ENCODE measurements around the gene SP4.
A peak's percentile ranks its signal among the peaks of the same experiment; 100 is the strongest.

The SP4 gene

DNA sequence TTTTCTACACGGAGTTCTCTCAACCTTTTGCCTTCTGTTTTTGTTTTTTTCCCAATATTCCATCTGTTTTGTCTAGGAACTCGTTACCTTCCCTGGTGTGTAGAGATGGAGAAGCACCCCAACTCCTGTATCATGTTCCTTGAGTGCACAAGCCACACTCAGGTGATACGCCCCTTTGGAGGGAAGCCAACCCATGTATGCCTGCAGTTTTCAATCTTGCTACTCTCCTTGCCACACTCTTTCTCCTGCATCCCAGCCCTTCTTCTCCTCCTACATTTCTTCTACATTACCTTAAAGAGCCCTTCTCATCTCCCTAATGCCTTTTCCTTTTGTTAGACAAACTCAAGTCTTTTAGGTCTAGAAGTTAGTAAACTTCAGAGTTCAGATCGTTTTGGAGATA lies 10.2 kb upstream of the SP4 start:
- POLR2A ChIA-PET: no interaction called here
- no peak for DNase-seq (ENCODE audit: extremely low spot score)
- no peak for TF ChIP-seq CTBP1 (IDR thresholded peaks at IDR 0.05; ENCODE audit: borderline replicate concordance)
- no peak for TF ChIP-seq SP1 (IDR thresholded peaks at IDR 0.05)
- no peak for TF ChIP-seq L3MBTL2 (conservative IDR thresholded peaks at IDR 0.05)
- no peak for TF ChIP-seq ZNF384 (IDR thresholded peaks at IDR 0.05)
- no peak for TF ChIP-seq FOXK2 (IDR thresholded peaks at IDR 0.05)
- no peak for TF ChIP-seq FOXA1 (IDR thresholded peaks at IDR 0.05)
- no peak for TF ChIP-seq FOXM1 (IDR thresholded peaks at IDR 0.05; ENCODE audit: borderline replicate concordance)
- no peak for TF ChIP-seq TARDBP (IDR thresholded peaks at IDR 0.05)
- no peak for TF ChIP-seq HDGF (IDR thresholded peaks at IDR 0.05; ENCODE audit: borderline replicate concordance)
- no peak for TF ChIP-seq ARNT (IDR thresholded peaks at IDR 0.05)
- no peak for TF ChIP-seq LEF1 (IDR thresholded peaks at IDR 0.05; ENCODE audit: borderline replicate concordance)
- CTCF ChIA-PET: no interaction called here

DNA sequence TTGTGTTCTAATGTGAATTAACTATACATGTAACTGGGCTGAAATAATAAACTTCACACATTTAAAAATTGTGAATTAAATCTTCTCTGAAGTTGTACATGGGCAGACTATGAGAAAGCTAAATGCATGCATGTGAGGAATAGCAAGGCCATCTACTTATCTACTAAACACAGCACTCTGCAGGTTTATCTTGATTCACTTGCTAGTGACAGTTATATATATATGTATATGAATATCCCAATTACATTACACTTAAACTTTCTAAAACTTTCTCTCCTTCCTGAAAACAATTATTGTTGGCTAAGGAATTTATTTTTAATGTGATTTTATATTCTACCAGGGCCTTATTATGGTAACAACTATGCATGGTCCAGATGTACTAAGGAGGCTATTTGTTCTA lies 5.1 kb upstream of the SP4 start:
- DNase-seq (ENCODE audit: extremely low spot score): no peak
- POLR2A ChIA-PET: no interaction called here
- TF ChIP-seq TARDBP (IDR thresholded peaks at IDR 0.05): no peak
- no peak for TF ChIP-seq FOXK2 (IDR thresholded peaks at IDR 0.05)
- TF ChIP-seq LEF1 (IDR thresholded peaks at IDR 0.05; ENCODE audit: borderline replicate concordance): no peak
- TF ChIP-seq BHLHE40 (IDR thresholded peaks at IDR 0.05; ENCODE audit: borderline replicate concordance): no peak
- no peak for TF ChIP-seq PKNOX1 (IDR thresholded peaks at IDR 0.05)
- no peak for TF ChIP-seq HDGF (IDR thresholded peaks at IDR 0.05; ENCODE audit: borderline replicate concordance)
- no peak for TF ChIP-seq SP1 (IDR thresholded peaks at IDR 0.05)
- no peak for TF ChIP-seq FOXA1 (IDR thresholded peaks at IDR 0.05)
- no peak for TF ChIP-seq NFRKB (IDR thresholded peaks at IDR 0.05)
- no peak for TF ChIP-seq ARNT (IDR thresholded peaks at IDR 0.05)
- TF ChIP-seq SUZ12 (IDR thresholded peaks at IDR 0.05): no peak
- TF ChIP-seq L3MBTL2 (conservative IDR thresholded peaks at IDR 0.05): no peak
- no peak for TF ChIP-seq ZNF384 (IDR thresholded peaks at IDR 0.05)
- TF ChIP-seq CTBP1 (IDR thresholded peaks at IDR 0.05; ENCODE audit: borderline replicate concordance): no peak
- CTCF ChIA-PET: no interaction called here

DNA sequence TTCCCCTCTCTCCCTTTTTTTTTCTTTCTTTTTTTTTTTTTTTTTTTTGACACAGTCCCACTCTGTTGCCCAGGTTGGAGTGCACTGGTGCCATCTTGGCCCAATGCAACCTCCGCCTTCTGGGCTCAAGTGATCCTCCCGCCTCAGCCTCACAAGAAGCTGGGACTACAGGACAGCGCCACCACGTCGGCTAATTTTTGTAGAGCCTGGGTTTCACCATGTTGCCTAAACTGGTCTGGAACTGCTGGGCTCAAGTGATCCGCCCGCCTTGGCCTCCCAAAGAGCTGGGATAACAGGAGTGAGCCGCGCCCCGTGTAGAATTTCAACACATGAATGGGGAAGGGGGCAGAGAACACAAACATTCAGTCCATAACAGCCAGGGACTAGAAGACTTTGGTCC lies 2.6 kb upstream of the SP4 start:
- TF ChIP-seq LEF1 (IDR thresholded peaks at IDR 0.05; ENCODE audit: borderline replicate concordance) (no peak), FOXA1 (IDR thresholded peaks at IDR 0.05) (no peak), NFRKB (IDR thresholded peaks at IDR 0.05) (no peak), FOXK2 (IDR thresholded peaks at IDR 0.05) (no peak), TARDBP (IDR thresholded peaks at IDR 0.05) (no peak), L3MBTL2 (conservative IDR thresholded peaks at IDR 0.05) (no peak), BHLHE40 (IDR thresholded peaks at IDR 0.05; ENCODE audit: borderline replicate concordance) (no peak)
- no peak for DNase-seq (ENCODE audit: extremely low spot score)
- ChIA-PET POLR2A (no interaction called here), CTCF (no interaction called here)

DNA sequence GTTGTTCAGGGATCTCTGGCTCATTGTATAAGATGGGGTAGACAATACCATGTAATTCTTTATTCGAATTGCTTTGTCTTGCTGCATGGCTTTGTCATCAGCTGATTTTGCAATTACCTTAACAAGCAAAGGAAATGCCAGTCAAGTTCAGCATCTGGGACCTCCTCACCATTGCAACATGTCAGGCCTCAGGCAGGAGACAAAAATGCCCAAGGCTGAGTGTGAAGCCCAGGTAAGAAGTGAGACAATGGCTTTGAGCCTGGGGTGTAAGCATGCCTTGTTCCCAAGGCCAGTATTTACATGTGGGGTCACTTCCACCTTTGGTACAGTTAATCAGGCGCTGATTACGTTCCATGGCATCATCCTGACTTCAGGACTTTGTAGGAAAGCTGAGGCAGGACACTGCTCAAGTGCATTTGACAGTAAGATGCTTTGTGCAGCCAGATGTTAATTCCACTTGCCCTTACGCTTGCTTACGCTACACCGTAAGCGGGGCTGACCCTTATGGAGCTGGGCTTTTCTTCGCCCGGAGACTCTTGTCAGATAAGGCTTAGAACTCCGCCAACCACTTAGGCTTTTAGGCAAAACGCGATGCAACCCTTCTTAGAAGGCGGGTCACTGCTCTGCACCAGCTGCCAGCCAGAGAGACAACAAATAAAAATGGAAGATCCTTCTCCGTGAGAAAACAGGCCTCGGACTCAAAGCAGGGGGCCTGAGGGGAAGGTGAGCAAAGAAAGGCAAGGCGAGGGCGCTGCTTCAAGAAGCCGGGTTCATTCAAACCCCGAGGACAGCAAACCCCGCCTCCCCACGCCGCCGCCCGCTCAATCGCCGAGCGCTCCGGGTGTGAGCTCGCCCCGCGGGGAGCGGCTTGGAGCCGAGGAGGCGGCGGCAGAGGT lies 1.3 kb upstream of the SP4 start:
- CTCF ChIA-PET: no interaction called here
- POLR2A ChIA-PET: interaction anchor here (1.7 to 2.1 kb wide), 2 partner anchors 13 to 164 kb away, joined by 5 to 12 read pairs; no protein-coding TSS in a partner anchor
- TF ChIP-seq FOXM1 (IDR thresholded peaks at IDR 0.05; ENCODE audit: borderline replicate concordance): no peak
- no peak for TF ChIP-seq ZNF384 (IDR thresholded peaks at IDR 0.05)
- TF ChIP-seq L3MBTL2 (conservative IDR thresholded peaks at IDR 0.05): no peak; the same call in 1 of the 2 replicates
- no peak for DNase-seq (ENCODE audit: extremely low spot score)

- TF ChIP-seq TARDBP (IDR thresholded peaks at IDR 0.05) (no peak), FOXM1 (IDR thresholded peaks at IDR 0.05; ENCODE audit: borderline replicate concordance) (no peak), ZNF384 (IDR thresholded peaks at IDR 0.05) (no peak), HDGF (IDR thresholded peaks at IDR 0.05; ENCODE audit: borderline replicate concordance) (peak; percentile 92; the same call in 1 of the 2 replicates), CTBP1 (IDR thresholded peaks at IDR 0.05; ENCODE audit: borderline replicate concordance) (no peak), NFRKB (IDR thresholded peaks at IDR 0.05) (no peak), SP1 (IDR thresholded peaks at IDR 0.05) (no peak), PKNOX1 (IDR thresholded peaks at IDR 0.05) (no peak), FOXA1 (IDR thresholded peaks at IDR 0.05) (no peak), ELF4 (IDR thresholded peaks at IDR 0.05) (peak; percentile 58), ARNT (IDR thresholded peaks at IDR 0.05) (no peak), L3MBTL2 (conservative IDR thresholded peaks at IDR 0.05) (peak; percentile 95), FOXK2 (IDR thresholded peaks at IDR 0.05) (no peak), SUZ12 (IDR thresholded peaks at IDR 0.05) (no peak), BHLHE40 (IDR thresholded peaks at IDR 0.05; ENCODE audit: borderline replicate concordance) (no peak), LEF1 (IDR thresholded peaks at IDR 0.05; ENCODE audit: borderline replicate concordance) (no peak)
- CTCF ChIA-PET: no interaction called here
- POLR2A ChIA-PET: interaction anchor here (0.7 to 2.1 kb wide), 7 partner anchors 10 to 341 kb away, joined by 3 to 12 read pairs (median 3); no protein-coding TSS in a partner anchor
- DNase-seq (ENCODE audit: extremely low spot score): peak; percentile 92
These were observed 557 bp upstream of the SP4 start for GRCh38 chr7:21427182-21427870.

DNA sequence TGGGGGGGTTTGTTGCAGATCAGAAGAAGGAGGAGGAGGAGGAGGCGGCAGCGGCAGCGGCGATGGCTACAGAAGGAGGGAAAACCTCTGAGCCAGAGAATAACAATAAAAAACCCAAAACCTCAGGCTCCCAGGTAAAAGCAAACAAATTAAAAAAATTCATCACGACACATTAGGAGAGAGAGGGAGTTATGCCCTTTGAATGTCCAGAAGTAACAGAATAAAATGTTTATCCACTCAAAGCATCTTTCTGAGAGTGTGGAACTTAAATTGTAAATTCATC lies 717 bp downstream of the SP4 start:
- no peak for TF ChIP-seq SP1 (IDR thresholded peaks at IDR 0.05)
- TF ChIP-seq L3MBTL2 (conservative IDR thresholded peaks at IDR 0.05): no peak
- TF ChIP-seq PKNOX1 (IDR thresholded peaks at IDR 0.05): peak; percentile 71; the same call in 1 of the 2 replicates
- POLR2A ChIA-PET: no interaction called here
- DNase-seq (ENCODE audit: extremely low spot score): no peak
- CTCF ChIA-PET: no interaction called here
